ENCODE results near the gene TUBB3. TPM values are rescaled to one million over a fixed set of nuclear protein-coding genes. Genes with fewer than 3 reads are reported as not detected.

Gene TUBB3
- total and polyA plus RNA-seq, 9 donors, result 7.1 to 20.1 (median 10.7) TPM

GRCh38 chr16:89936981-89937380 lies 13.8 kb downstream of the TUBB3 start:
- 87% methylated on average over 16 of the region's 20 CpGs for WGBS (ENCODE audit: insufficient coverage)
- Histone ChIP-seq H3K4me1 (ENCODE audit: control insufficient read depth, insufficient read depth, low read length) (no peaks in the 10 kb centered on the region), H3K9me3 (replicated peaks; ENCODE audit: control insufficient read depth, low read depth, low read length) (no peaks in the 10 kb centered on the region), H3K4me3 (ENCODE audit: low read length) (no peak overlapping the region), H3K27me3 (ENCODE audit: control insufficient read depth, insufficient read depth, low read length) (peaks cover 9% of the 10 kb centered on the region), H3K27ac (ENCODE audit: low read length) (no peak overlapping the region), H3K36me3 (ENCODE audit: control insufficient read depth, insufficient read depth, low read length) (no peaks in the 10 kb centered on the region)
- DNase-seq, result no peak

- H3K36me3 ChIP-seq (ENCODE audit: control insufficient read depth, insufficient read depth, low read length), result no peaks in the 10 kb centered on the region
- H3K27me3 ChIP-seq (ENCODE audit: control insufficient read depth, insufficient read depth, low read length), result peaks cover 9% of the 10 kb centered on the region
- WGBS (ENCODE audit: insufficient coverage), result 64% methylated on average over 18 of the region's 21 CpGs
- H3K9me3 ChIP-seq (replicated peaks; ENCODE audit: control insufficient read depth, low read depth, low read length), result no peaks in the 10 kb centered on the region
- DNase-seq, result no peak
- H3K4me1 ChIP-seq (ENCODE audit: control insufficient read depth, insufficient read depth, low read length), result no peaks in the 10 kb centered on the region
- no peak overlapping the region for H3K27ac ChIP-seq (ENCODE audit: low read length)
- H3K4me3 ChIP-seq (ENCODE audit: low read length), result no peak overlapping the region
Observed at GRCh38 chr16:89938175-89938885, 15.2 kb downstream of the TUBB3 start.

GRCh38 chr16:89944773-89945172 lies 21.6 kb downstream of the TUBB3 start:
- Histone ChIP-seq H3K9me3 (replicated peaks; ENCODE audit: control insufficient read depth, low read depth, low read length) (no peaks in the 10 kb centered on the region), H3K36me3 (ENCODE audit: control insufficient read depth, insufficient read depth, low read length) (no peaks in the 10 kb centered on the region), H3K4me3 (ENCODE audit: low read length) (no peak overlapping the region), H3K4me1 (ENCODE audit: control insufficient read depth, insufficient read depth, low read length) (peaks cover 13% of the 10 kb centered on the region), H3K27ac (ENCODE audit: low read length) (no peak overlapping the region), H3K27me3 (ENCODE audit: control insufficient read depth, insufficient read depth, low read length) (peaks cover 24% of the 10 kb centered on the region)
- no peak for DNase-seq
- WGBS (ENCODE audit: insufficient coverage), result 34% methylated on average over 2 of the region's 5 CpGs

GRCh38 chr16:89945654-89946053 lies 22.5 kb downstream of the TUBB3 start:
- Histone ChIP-seq H3K4me3 (ENCODE audit: low read length) (no peak overlapping the region), H3K36me3 (ENCODE audit: control insufficient read depth, insufficient read depth, low read length) (no peaks in the 10 kb centered on the region), H3K27me3 (ENCODE audit: control insufficient read depth, insufficient read depth, low read length) (peaks cover 24% of the 10 kb centered on the region), H3K9me3 (replicated peaks; ENCODE audit: control insufficient read depth, low read depth, low read length) (no peaks in the 10 kb centered on the region), H3K27ac (ENCODE audit: low read length) (no peak overlapping the region), H3K4me1 (ENCODE audit: control insufficient read depth, insufficient read depth, low read length) (peaks cover 13% of the 10 kb centered on the region)
- 100% methylated on average over 2 of the region's 7 CpGs for WGBS (ENCODE audit: insufficient coverage)
- no peak for DNase-seq

DNA sequence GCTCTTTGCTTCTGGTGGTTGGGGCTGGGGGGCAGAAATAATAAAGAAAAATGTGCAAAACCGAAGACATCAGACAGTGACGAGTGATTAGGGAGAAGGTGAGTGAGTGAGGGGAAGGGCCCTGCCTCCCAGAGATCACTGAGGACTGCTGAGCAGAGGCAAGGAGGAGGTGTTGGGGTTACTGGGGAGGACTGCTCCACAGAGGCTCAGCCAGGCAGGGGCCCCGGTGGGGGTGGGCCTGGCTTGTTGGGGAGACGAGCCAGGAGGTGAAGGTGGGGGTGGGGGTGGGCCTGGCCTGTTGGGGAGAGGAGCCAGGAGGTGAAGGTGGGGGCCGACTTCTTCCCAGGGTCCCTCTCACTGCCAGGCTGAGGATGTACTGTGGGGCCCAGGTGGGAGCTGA lies 23.4 kb downstream of the TUBB3 start:
- no peak for DNase-seq
- H3K4me3 ChIP-seq (ENCODE audit: low read length), result no peak overlapping the region
- no peaks in the 10 kb centered on the region for H3K9me3 ChIP-seq (replicated peaks; ENCODE audit: control insufficient read depth, low read depth, low read length)
- 82% methylated on average over 4 of the region's 5 CpGs for WGBS (ENCODE audit: insufficient coverage)
- no peak overlapping the region for H3K27ac ChIP-seq (ENCODE audit: low read length)
- peaks cover 13% of the 10 kb centered on the region for H3K4me1 ChIP-seq (ENCODE audit: control insufficient read depth, insufficient read depth, low read length)
- H3K27me3 ChIP-seq (ENCODE audit: control insufficient read depth, insufficient read depth, low read length), result peaks cover 24% of the 10 kb centered on the region
- H3K36me3 ChIP-seq (ENCODE audit: control insufficient read depth, insufficient read depth, low read length), result no peaks in the 10 kb centered on the region

GRCh38 chr16:89949121-89949742 lies 26.1 kb downstream of the TUBB3 start:
- Histone ChIP-seq H3K36me3 (ENCODE audit: control insufficient read depth, insufficient read depth, low read length) (no peaks in the 10 kb centered on the region), H3K27me3 (ENCODE audit: control insufficient read depth, insufficient read depth, low read length) (peaks cover 24% of the 10 kb centered on the region), H3K4me3 (ENCODE audit: low read length) (peak overlapping the region; percentile 32), H3K4me1 (ENCODE audit: control insufficient read depth, insufficient read depth, low read length) (peaks cover 13% of the 10 kb centered on the region), H3K9me3 (replicated peaks; ENCODE audit: control insufficient read depth, low read depth, low read length) (no peaks in the 10 kb centered on the region), H3K27ac (ENCODE audit: low read length) (no peak overlapping the region)
- WGBS (ENCODE audit: insufficient coverage), result 18% methylated on average over 47 of the region's 55 CpGs
- no peak for DNase-seq

DNA sequence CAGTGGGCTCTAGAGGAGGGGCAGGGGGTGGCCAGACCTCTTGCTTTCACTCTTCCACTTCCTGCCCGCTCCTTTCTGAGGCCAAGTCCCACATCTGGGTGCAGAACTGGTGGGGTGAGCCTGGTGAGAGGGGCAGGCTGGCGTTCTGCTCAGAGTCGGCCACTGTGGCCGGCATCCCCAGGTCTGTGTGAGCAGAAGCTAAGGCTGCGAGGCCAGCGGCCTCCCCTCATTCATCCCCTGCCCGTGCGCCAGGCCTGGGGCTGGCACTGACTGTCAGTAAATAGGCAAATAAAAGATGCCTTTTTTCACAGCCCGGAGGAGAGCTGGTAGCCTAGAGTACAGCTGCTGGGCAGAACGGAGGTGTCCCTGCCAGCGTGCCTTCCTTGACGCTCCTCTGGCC lies 26.6 kb downstream of the TUBB3 start:
- no peak for DNase-seq
- Histone ChIP-seq H3K4me3 (ENCODE audit: low read length) (no peak overlapping the region), H3K27ac (ENCODE audit: low read length) (no peak overlapping the region), H3K9me3 (replicated peaks; ENCODE audit: control insufficient read depth, low read depth, low read length) (no peaks in the 10 kb centered on the region), H3K4me1 (ENCODE audit: control insufficient read depth, insufficient read depth, low read length) (peaks cover 13% of the 10 kb centered on the region), H3K36me3 (ENCODE audit: control insufficient read depth, insufficient read depth, low read length) (peaks cover 5% of the 10 kb centered on the region), H3K27me3 (ENCODE audit: control insufficient read depth, insufficient read depth, low read length) (peaks cover 21% of the 10 kb centered on the region)
- WGBS (ENCODE audit: insufficient coverage), result 85% methylated on average over 8 of the region's 12 CpGs

DNA sequence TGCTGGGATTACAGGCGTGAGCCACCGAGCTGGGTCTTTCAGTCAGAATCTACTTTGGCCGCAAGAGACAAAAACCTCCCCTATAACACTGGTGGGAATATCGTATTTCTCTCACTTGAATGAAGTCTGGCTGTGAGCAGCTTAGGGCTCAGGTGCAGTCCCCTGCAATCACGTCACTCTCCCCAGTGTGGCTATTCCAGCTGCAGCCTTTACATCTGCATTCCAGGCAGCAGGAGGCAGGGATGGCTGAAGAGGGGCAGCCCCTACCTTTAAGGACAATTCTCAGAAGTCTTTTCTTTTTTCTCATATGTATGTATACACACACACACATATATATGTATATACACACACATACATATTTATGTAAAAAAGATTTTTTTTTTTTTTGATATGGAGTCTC lies 28.4 kb downstream of the TUBB3 start:
- Histone ChIP-seq H3K4me1 (ENCODE audit: control insufficient read depth, insufficient read depth, low read length) (peaks cover 13% of the 10 kb centered on the region), H3K9me3 (replicated peaks; ENCODE audit: control insufficient read depth, low read depth, low read length) (no peaks in the 10 kb centered on the region), H3K4me3 (ENCODE audit: low read length) (no peak overlapping the region), H3K36me3 (ENCODE audit: control insufficient read depth, insufficient read depth, low read length) (peaks cover 15% of the 10 kb centered on the region), H3K27ac (ENCODE audit: low read length) (no peak overlapping the region), H3K27me3 (ENCODE audit: control insufficient read depth, insufficient read depth, low read length) (peaks cover 7% of the 10 kb centered on the region)
- DNase-seq, result no peak
- WGBS (ENCODE audit: insufficient coverage), result 34% methylated on average over 2 of the region's 5 CpGs

DNA sequence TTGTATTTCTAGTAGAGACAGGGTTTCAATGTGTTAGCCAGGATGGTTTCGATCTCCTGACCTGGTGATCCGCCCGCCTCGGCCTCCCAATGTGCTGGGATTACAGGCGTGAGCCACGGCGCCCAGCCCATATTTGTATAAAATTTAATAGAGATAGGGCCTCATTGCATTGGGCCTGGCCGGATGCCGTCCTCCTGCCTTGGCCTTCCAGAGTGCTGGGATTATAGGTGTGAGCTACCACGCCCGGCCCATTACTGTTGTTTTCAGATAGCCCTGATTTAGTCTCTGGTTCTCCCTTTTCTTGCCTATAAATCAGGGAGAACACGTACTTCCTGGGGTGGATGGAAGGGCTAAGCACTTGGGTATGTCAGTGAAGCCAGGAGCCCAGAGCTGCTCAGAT lies 28.9 kb downstream of the TUBB3 start:
- H3K27me3 ChIP-seq (ENCODE audit: control insufficient read depth, insufficient read depth, low read length), result peaks cover 7% of the 10 kb centered on the region
- H3K36me3 ChIP-seq (ENCODE audit: control insufficient read depth, insufficient read depth, low read length), result peaks cover 20% of the 10 kb centered on the region
- H3K27ac ChIP-seq (ENCODE audit: low read length), result no peak overlapping the region
- no peak for DNase-seq
- 100% methylated on average over 1 of the region's 12 CpGs for WGBS (ENCODE audit: insufficient coverage)
- peaks cover 16% of the 10 kb centered on the region for H3K4me1 ChIP-seq (ENCODE audit: control insufficient read depth, insufficient read depth, low read length)
- H3K4me3 ChIP-seq (ENCODE audit: low read length), result no peak overlapping the region
- no peaks in the 10 kb centered on the region for H3K9me3 ChIP-seq (replicated peaks; ENCODE audit: control insufficient read depth, low read depth, low read length)

DNA sequence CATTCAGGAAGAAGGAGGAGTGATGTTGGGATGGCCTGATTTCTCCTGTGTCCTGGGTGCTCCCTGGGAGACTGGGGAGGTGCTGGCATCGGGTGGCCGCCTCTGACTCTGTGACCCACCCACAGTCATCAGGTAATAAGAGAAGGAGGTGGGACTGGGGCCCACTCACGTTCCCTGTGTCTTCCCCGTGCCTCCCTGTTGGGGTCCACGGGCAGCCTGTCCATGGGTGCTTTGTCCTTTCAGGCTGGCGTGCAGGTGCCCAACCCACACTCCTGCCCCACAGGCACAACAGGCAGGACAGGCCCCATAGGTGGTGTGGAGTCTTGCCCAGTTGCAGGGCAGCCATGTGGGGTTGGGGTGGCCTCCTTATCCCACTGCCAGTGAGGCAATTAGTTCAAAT lies 29.4 kb downstream of the TUBB3 start:
- Histone ChIP-seq H3K36me3 (ENCODE audit: control insufficient read depth, insufficient read depth, low read length) (peaks cover 25% of the 10 kb centered on the region), H3K27ac (ENCODE audit: low read length) (no peak overlapping the region), H3K4me3 (ENCODE audit: low read length) (no peak overlapping the region), H3K27me3 (ENCODE audit: control insufficient read depth, insufficient read depth, low read length) (peaks cover 5% of the 10 kb centered on the region), H3K9me3 (replicated peaks; ENCODE audit: control insufficient read depth, low read depth, low read length) (no peaks in the 10 kb centered on the region), H3K4me1 (ENCODE audit: control insufficient read depth, insufficient read depth, low read length) (peaks cover 15% of the 10 kb centered on the region)
- 80% methylated on average over 2 of the region's 6 CpGs for WGBS (ENCODE audit: insufficient coverage)
- DNase-seq, result no peak
